Effector memory CD4-positive, alpha-beta T cell (primary cell): Measurements from ENCODE around the gene ATP5F1D.
A peak's percentile ranks its signal among the peaks of the same experiment; 100 is the strongest.

Experiments used
- DNase-seq, 3 donors: peaks; one replicate each; pipeline ENCODE4 v3.0.0-alpha.2; 2020
- H3K27ac ChIP-seq: 2 replicates; pipeline ENCODE4 v1.7.0; 2013; ENCODE audit warnings: mild to moderate bottlenecking, low read length, moderate library complexity; ENCODE audit not compliant: insufficient read depth, poor library complexity, severe bottlenecking
- H3K27me3 ChIP-seq: replicated peaks from 2 replicates; pipeline ENCODE4 v1.7.0; 2013; ENCODE audit warnings: mild to moderate bottlenecking, low read length; ENCODE audit not compliant: insufficient read depth, control insufficient read depth, poor library complexity, severe bottlenecking
- H3K36me3 ChIP-seq: 2 replicates; pipeline ENCODE4 v1.7.0; 2013; ENCODE audit warnings: mild to moderate bottlenecking, low read length, moderate library complexity; ENCODE audit not compliant: control insufficient read depth, insufficient read depth
- H3K4me1 ChIP-seq: 2 replicates; pipeline ENCODE4 v1.7.0; 2013; ENCODE audit warnings: low read length, mild to moderate bottlenecking; ENCODE audit not compliant: control insufficient read depth, insufficient read depth, poor library complexity, severe bottlenecking
- H3K4me3 ChIP-seq: 2 replicates; pipeline ENCODE4 v1.7.0; 2013; ENCODE audit warnings: low read length, low read depth, mild to moderate bottlenecking; ENCODE audit not compliant: insufficient read depth, poor library complexity, severe bottlenecking
- H3K9me3 ChIP-seq: 2 replicates; pipeline ENCODE4 v1.7.0; 2013; ENCODE audit warnings: mild to moderate bottlenecking, low read length, moderate library complexity; ENCODE audit not compliant: control insufficient read depth

The ATP5F1D gene

DNA sequence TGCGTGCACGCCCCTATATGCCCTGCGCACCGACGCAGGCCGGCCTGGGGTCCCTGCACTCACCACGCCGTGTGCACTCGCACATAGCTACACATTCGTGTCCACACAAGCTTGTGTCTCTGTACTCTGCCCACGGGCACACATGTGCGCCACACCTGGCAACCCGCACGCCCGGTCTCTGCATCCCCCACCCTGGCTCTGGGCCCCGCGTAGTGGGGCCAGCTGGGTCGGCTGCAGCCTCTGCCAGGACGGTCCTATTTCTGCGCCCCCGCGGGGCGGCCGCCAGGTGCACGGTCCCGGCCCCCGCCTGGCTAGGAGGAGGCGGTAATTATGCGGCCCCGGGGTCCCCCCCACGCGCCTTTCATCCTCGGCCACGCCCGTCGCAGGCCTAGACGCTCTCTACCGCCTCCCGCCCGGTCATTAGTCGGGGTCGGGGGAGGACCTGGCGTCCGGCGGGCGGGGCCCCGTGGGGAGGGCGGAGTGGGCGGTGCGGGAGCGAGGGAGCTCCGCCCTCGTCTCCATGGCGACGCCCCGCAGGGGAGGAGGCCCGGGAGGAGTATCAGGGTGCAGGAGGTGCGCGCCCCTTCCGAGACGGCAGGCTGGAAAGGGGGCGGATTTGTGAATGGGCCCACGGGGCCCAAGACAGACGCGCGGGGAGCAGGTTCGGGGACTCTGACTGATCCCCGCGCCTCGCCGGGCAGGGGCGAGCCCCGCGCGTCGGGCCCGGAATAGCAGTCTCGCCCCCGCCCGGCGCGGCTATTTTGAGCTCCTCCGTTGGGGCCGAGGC is 24.8 kb downstream of the ATP5F1D start:
- Histone ChIP-seq H3K4me3 (peak overlapping the region; percentile 49), H3K4me1 (peaks cover 65% of the 10 kb centered on the region), H3K27ac (peak overlapping the region; percentile 62), H3K36me3 (peaks cover 7% of the 10 kb centered on the region), H3K27me3 (no peaks in the 10 kb centered on the region), H3K9me3 (no peaks in the 10 kb centered on the region)
- peak; percentile 78 to 82 (median 82) for DNase-seq

DNA sequence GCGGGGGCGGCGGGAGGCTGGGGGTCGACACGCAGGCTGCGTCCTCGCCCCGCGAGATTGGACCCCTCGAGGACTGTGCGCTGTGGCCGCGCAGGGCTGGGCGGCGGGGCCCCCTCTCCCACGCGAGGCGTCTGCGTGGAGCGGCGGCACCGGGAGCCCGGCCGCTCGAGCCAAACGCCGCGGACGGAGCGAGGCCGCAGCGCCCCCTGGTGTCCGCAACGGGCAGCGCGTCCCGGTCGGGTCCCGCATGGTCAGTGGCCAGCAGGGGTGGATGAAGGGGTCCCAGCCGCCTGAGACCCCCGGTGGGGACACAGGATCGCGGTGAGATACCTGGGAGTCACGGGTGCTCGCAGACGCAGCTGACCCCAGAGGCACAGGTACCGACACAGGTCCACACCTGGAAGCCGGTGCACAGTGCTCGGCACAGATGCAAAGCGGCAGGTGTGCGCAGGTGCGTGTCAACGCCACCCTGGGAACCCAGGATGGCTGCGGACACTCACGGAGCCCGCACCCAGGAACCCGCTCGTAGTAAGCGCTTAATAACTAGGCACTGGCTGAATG is 25.4 kb downstream of the ATP5F1D start:
- Histone ChIP-seq H3K4me1 (peaks cover 66% of the 10 kb centered on the region), H3K27me3 (no peaks in the 10 kb centered on the region), H3K9me3 (no peaks in the 10 kb centered on the region), H3K36me3 (peaks cover 13% of the 10 kb centered on the region), H3K4me3 (peak overlapping the region; percentile 49), H3K27ac (peak overlapping the region; percentile 62)
- DNase-seq: peak; percentile 38 to 60 (median 45)

GRCh38 chr19:1267477-1268225 is 26.1 kb downstream of the ATP5F1D start:
- Histone ChIP-seq H3K4me1 (peaks cover 65% of the 10 kb centered on the region), H3K27me3 (no peaks in the 10 kb centered on the region), H3K4me3 (peak overlapping the region; percentile 49), H3K27ac (no peak overlapping the region), H3K36me3 (peaks cover 20% of the 10 kb centered on the region), H3K9me3 (no peaks in the 10 kb centered on the region)
- peak in 2 of 3 donors; percentile 42 to 43 for DNase-seq

DNA sequence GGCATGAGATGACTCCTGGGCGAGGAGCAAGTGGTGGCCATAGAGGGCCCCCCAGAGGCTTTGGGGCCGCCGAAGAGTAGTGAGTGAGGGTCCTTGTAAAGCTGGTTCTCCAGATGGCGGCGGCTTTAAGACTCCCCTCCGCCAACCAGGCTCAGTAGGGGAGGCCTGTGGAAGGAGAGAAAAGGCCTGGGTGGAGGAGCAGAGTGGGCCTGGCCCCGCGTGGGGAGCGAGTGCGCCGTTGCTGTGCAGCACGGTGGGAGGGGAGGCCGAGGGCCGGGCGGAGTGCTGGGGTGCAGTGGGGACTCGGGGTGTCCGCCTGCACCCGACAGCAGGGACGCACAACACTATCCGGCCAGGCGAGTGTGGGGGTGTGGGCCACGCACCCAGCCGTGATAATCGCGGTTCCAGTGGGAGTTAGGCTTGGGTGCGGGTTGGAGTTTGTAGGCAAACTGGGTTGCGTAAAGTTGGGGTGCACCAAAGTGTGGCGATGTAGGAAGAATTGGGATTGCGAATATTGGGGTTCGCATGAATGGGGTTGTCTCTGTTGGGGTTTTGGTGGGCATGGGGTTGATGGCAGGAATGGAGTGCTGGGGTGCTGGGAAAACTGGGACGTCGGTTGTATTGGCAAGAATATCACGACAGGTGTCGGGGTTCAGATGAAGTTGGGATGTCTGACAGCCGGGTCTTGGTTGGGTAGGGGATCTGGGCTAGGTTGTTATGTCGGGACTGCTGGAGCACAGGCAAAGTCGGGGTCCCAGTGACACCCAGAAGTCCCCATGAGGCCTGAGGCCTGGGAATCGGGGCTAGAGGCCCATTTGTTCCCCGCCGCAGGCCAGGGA is 26.9 kb downstream of the ATP5F1D start:
- Histone ChIP-seq H3K9me3 (no peaks in the 10 kb centered on the region), H3K27me3 (no peaks in the 10 kb centered on the region), H3K4me1 (peaks cover 65% of the 10 kb centered on the region), H3K4me3 (peak overlapping the region; percentile 1), H3K36me3 (peaks cover 28% of the 10 kb centered on the region), H3K27ac (peak overlapping the region; percentile 60)
- no peak for DNase-seq

DNA sequence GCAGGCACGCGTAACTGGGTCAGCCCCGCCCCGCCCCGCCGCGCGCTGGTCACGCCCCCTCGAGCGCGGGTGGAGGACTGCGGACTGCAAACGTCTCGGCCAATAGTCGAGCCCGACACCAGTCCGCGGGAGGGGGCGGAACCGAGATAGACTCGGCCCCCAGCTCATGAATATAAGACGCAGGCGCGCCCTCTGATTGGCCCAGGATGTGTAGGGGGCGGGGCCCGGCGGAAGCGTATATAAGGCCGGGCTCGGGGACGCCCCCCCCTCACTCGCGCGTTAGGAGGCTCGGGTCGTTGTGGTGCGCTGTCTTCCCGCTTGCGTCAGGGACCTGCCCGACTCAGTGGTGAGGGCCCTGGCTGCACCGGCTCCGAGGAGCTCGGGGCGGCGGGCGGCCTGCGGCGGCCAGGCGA is 27.5 kb downstream of the ATP5F1D start, which contains the start of gene CIRBP:
Gene CIRBP (plus strand): TSS at position 268 of the 413 bp plus-strand sequence. CDS start 1,602 bp downstream, outside the sequence.
- Histone ChIP-seq H3K27me3 (no peaks in the 10 kb centered on the region), H3K4me1 (peaks cover 66% of the 10 kb centered on the region), H3K27ac (peak within 1 kb of the TSS; percentile 78), H3K4me3 (peak within 1 kb of the TSS; percentile 73), H3K9me3 (no peaks in the 10 kb centered on the region), H3K36me3 (peaks cover 34% of the 10 kb centered on the region)
- DNase-seq: peak; percentile 99 to 100 (median 100)

DNA sequence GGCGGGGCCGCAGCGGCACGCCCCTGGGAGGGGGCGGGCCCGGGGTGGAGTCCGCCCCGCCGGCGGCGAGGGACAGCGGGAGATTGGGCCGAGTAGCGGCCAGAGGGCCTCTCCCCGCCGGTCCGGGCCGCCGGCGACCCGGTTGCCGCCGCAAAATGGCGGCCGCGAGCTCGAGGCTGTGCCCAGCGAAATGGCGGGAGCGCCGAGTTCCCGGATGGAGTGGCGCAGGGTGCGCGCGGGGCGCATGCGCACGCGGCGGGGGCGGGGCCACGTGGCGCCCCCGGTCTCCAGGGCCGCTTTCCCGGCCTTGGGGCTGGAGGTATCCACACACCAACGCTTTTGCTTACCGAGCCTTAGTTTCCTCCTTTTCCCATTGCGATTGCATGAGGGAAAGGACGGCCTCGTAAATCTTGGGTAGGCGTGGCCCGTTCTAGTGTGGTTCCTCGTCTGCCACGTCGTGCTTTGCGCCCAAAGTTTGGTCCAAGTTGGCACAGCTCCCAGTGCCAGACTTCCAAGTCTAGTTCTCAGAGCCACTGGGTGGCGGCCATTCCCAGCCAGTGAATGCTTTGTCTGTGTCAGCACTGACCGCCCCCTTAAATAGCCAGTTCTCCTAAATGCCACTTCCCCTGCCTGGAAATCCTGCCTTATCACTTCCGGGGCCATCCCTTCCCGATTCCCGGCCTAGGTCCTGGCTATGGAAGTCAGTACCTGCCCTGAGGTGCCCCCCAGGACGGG is 28.1 kb downstream of the ATP5F1D start:
- peak overlapping the region; percentile 78 for H3K27ac ChIP-seq
- DNase-seq: peak; percentile 75 to 83 (median 81)
- no peaks in the 10 kb centered on the region for H3K27me3 ChIP-seq
- no peaks in the 10 kb centered on the region for H3K9me3 ChIP-seq
- peaks cover 72% of the 10 kb centered on the region for H3K4me1 ChIP-seq
- H3K36me3 ChIP-seq: peaks cover 40% of the 10 kb centered on the region
- peak overlapping the region; percentile 73 for H3K4me3 ChIP-seq

DNA sequence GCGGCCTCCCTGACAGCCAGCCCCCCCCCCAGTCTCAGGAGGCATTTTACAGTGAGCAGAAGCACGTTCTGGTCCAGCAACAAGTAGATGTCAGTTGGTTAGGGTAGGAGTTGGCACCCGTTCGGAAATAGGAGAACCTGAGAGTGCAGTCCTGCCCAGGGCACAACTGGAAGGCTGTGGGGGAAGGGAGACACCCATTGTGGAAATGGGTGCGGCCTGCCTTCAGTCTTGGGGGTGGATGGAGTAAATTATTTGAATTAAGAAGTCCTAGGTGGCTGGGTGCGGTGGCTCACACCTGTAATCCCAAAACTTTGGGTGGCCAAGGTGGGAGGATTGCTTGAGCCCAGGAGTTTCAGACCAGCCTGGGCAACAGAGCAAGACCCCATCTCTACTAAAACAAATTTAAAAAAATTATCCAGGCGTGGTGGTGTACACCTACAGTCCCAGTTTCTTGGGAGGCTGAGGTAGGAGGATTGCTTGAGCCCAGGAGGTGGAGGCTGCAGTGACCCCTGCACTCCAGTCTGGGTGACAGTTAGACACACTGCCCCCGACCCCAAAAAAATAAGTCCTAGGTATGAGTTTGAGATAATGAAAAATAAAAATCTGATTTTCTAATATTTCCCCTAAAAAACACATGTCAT is 28.8 kb downstream of the ATP5F1D start:
- H3K4me3 ChIP-seq: peak overlapping the region; percentile 73
- no peak for DNase-seq
- no peaks in the 10 kb centered on the region for H3K9me3 ChIP-seq
- H3K27ac ChIP-seq: peak overlapping the region; percentile 78
- H3K4me1 ChIP-seq: peaks cover 77% of the 10 kb centered on the region
- H3K27me3 ChIP-seq: no peaks in the 10 kb centered on the region
- peaks cover 45% of the 10 kb centered on the region for H3K36me3 ChIP-seq

DNA sequence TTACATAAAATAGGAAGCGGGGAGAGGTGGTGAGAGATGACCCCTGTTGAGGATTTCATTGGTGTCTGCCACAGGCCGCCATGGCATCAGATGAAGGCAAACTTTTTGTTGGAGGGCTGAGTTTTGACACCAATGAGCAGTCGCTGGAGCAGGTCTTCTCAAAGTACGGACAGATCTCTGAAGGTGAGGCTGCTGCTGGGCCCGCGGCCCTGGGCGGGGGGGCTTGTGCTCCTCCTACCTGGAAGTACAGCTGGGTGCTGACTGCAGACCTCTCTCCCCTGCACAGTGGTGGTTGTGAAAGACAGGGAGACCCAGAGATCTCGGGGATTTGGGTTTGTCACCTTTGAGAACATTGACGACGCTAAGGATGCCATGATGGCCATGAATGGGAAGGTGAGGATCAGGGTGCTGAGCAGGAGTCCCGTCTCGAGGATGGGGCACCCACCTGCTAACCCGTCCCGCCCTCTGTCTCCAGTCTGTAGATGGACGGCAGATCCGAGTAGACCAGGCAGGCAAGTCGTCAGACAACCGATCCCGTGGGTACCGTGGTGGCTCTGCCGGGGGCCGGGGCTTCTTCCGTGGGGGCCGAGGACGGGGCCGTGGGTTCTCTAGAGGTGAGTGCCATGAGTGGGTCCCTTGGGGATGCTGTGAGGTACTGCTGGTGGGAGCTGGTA is 29.4 kb downstream of the ATP5F1D start:
- no peak for DNase-seq
- no peaks in the 10 kb centered on the region for H3K27me3 ChIP-seq
- peak overlapping the region; percentile 78 for H3K27ac ChIP-seq
- peaks cover 45% of the 10 kb centered on the region for H3K36me3 ChIP-seq
- peaks cover 75% of the 10 kb centered on the region for H3K4me1 ChIP-seq
- H3K9me3 ChIP-seq: no peaks in the 10 kb centered on the region
- H3K4me3 ChIP-seq: peak overlapping the region; percentile 73
